ENCODE results near the gene AJAP1. TPM values are rescaled to one million over a fixed set of nuclear protein-coding genes. Genes with fewer than 3 reads are reported as not detected.
"Not testable (repeated sequence)": the region's sequence is repeated elsewhere in the genome, so short reads cannot be mapped to it uniquely, and the experiment has no call there.

Gene AJAP1
- total RNA-seq, 1 experiment from 2014 or later: not detected

- no peak for DNase-seq (ENCODE audit: extremely low read depth, low read depth)
Measured at GRCh38 chr1:4656533-4657140, 2.2 kb downstream of the AJAP1 start.

GRCh38 chr1:4657244-4657789, 2.9 kb downstream of the AJAP1 start:
- DNase-seq (ENCODE audit: extremely low read depth, low read depth): no peak

- DNase-seq (ENCODE audit: extremely low read depth, low read depth): no peak
Measured at GRCh38 chr1:4657960-4658541, 3.6 kb downstream of the AJAP1 start.

GRCh38 chr1:4658643-4659628, 4.5 kb downstream of the AJAP1 start:
- DNase-seq (ENCODE audit: extremely low read depth, low read depth): no peak

GRCh38 chr1:4660917-4661594, 6.6 kb downstream of the AJAP1 start:
- DNase-seq (ENCODE audit: extremely low read depth, low read depth): no peak

- DNase-seq (ENCODE audit: extremely low read depth, low read depth): no peak
Measured at GRCh38 chr1:4661595-4661917, 7.1 kb downstream of the AJAP1 start.

GRCh38 chr1:4662168-4662567, 7.8 kb downstream of the AJAP1 start:
- DNase-seq (ENCODE audit: extremely low read depth, low read depth): no peak

GRCh38 chr1:4662723-4663122, 8.3 kb downstream of the AJAP1 start:
- DNase-seq (ENCODE audit: extremely low read depth, low read depth): no peak

- DNase-seq (ENCODE audit: extremely low read depth, low read depth): no peak
Measured at GRCh38 chr1:4664095-4664494, 9.7 kb downstream of the AJAP1 start.

GRCh38 chr1:4664606-4665005, 10.2 kb downstream of the AJAP1 start:
- no peak for DNase-seq (ENCODE audit: extremely low read depth, low read depth)

GRCh38 chr1:4665456-4665855, 11.0 kb downstream of the AJAP1 start:
- no peak for DNase-seq (ENCODE audit: extremely low read depth, low read depth)

GRCh38 chr1:4666683-4667082, 12.3 kb downstream of the AJAP1 start:
- DNase-seq (ENCODE audit: extremely low read depth, low read depth): not testable (repeated sequence)

- no peak for DNase-seq (ENCODE audit: extremely low read depth, low read depth)
Measured at GRCh38 chr1:4668743-4669700, 14.6 kb downstream of the AJAP1 start.

GRCh38 chr1:4670265-4670664, 15.9 kb downstream of the AJAP1 start:
- DNase-seq (ENCODE audit: extremely low read depth, low read depth): no peak

GRCh38 chr1:4671828-4672227, 17.4 kb downstream of the AJAP1 start:
- DNase-seq (ENCODE audit: extremely low read depth, low read depth): no peak

GRCh38 chr1:4673494-4673893, 19.1 kb downstream of the AJAP1 start:
- DNase-seq (ENCODE audit: extremely low read depth, low read depth): no peak

GRCh38 chr1:4674117-4674516, 19.7 kb downstream of the AJAP1 start:
- no peak for DNase-seq (ENCODE audit: extremely low read depth, low read depth)

- no peak for DNase-seq (ENCODE audit: extremely low read depth, low read depth)
Measured at GRCh38 chr1:4674676-4675075, 20.3 kb downstream of the AJAP1 start.

- DNase-seq (ENCODE audit: extremely low read depth, low read depth): no peak
Measured at GRCh38 chr1:4675454-4676186, 21.2 kb downstream of the AJAP1 start.

Data from NCI-H460 (cell line).